Transverse colon (tissue), 4 donors: ENCODE measurements around the gene PPP1R7. TPM values are rescaled to one million over a fixed set of nuclear protein-coding genes. Genes with fewer than 3 reads are reported as not detected.

ENCODE experiments used
- DNase-seq: peaks from one replicate; pipeline ENCODE4 v3.0.0-alpha.2; 2019
- H3K27ac ChIP-seq, 4 donors: fragments of 200-600 bp; sonication (generic); 2 replicates each; pipeline ENCODE4 v1.5.1; 2016 to 2018; ENCODE audit warnings: inconsistent platforms in 4 of 4
- H3K27me3 ChIP-seq: fragments of 200-600 bp; sonication (generic); 2 replicates; pipeline ENCODE4 v1.5.1; 2017; ENCODE audit warnings: inconsistent platforms
- H3K36me3 ChIP-seq, 4 donors: fragments of 200-600 bp; sonication (generic); 2 replicates each; pipeline ENCODE4 v1.5.1; 2017 to 2019; ENCODE audit warnings: inconsistent platforms in 4 of 4
- H3K4me1 ChIP-seq, 4 donors: fragments of 200-600 bp; sonication (generic); 2 replicates each; pipeline ENCODE4 v1.5.1; 2017 to 2020; ENCODE audit warnings: inconsistent platforms in 4 of 4
- H3K4me3 ChIP-seq, 4 donors: fragments of 200-600 bp; sonication (generic); 1 replicate in 1 of 4; 2 replicates in 3 of 4; pipeline versions ENCODE4 v1.5.1 to v1.6.1; 2017 to 2019; ENCODE audit warnings: inconsistent platforms in 4 of 4
- H3K9me3 ChIP-seq, 2 donors: fragments of 200-600 bp; sonication (generic); 2 replicates each; pipeline ENCODE4 v1.5.1; 2017 to 2019; ENCODE audit warnings: inconsistent platforms in 2 of 2
- EP300 ChIP-seq: sonication (generic); formaldehyde crosslinking; IDR thresholded peaks from one replicate; pipeline ENCODE4 v1.6.1; 2017; ENCODE audit warnings: antibody characterized with exemption, low read depth
- POLR2A ChIP-seq: fragments of 450-650 bp; IDR thresholded peaks from one replicate; pipeline ENCODE4 v1.6.1; 2016; ENCODE audit warnings: antibody characterized with exemption, mild to moderate bottlenecking, moderate library complexity
- POLR2AphosphoS5 ChIP-seq, 3 donors: sonication (generic); formaldehyde crosslinking; IDR thresholded peaks; one replicate each; pipeline ENCODE4 v1.6.1; 2016; ENCODE audit warnings: antibody characterized with exemption in 3 of 3
- WGBS, 2 donors: methylation state at CpG; one replicate each; pipeline ENCODE4 v1.1.5; 2018; ENCODE audit warnings: low coverage in 1 of 2; 5-methylcytosine and 5-hydroxymethylcytosine counted together
- in situ Hi-C, 4 donors: fragments of 200-750 bp; cut with MboI; loops; one replicate each; pipeline versions ENCODE4 v1.15.0 to v1.15.1; 2017; ENCODE audit warnings: low sequenced_read_pairs in 3 of 4, low pct_ligation_motif_present in 1 of 4, low pct_unique_long_range_greater_than_20kb in 1 of 4
- intact Hi-C: fragments of 100-400 bp; cut with DNase I; formaldehyde crosslinking; loops from one replicate; pipeline ENCODE4 v1.15.1; 2023; ENCODE audit warnings: low total_unique reads
- total RNA-seq, 4 donors: library from RNA; depleted of rRNA; stranded (reverse); fragments of >200 nt; gene quantifications; one replicate each; pipeline ENCODE4 v1.1.0, GENCODE V29; 2016
- TF ChIP-seq, protein P1 (sequence below), 5 experiments: fragments of 200-600 bp in 3 of 5; fragments of 450-650 bp in 2 of 5; sonication (generic) in 3 of 5; IDR thresholded peaks; 1 replicate in 2 of 5; 2 replicates in 3 of 5; pipeline ENCODE4 v1.5.1; 2016 to 2017; ENCODE audit warnings: antibody characterized with exemption in 5 of 5, inconsistent platforms in 3 of 5, mild to moderate bottlenecking in 2 of 5, moderate library complexity in 1 of 5

The PPP1R7 gene
- total RNA-seq, 4 donors from 2014 or later, result 10.8 to 84.2 (median 46.5) TPM

DNA sequence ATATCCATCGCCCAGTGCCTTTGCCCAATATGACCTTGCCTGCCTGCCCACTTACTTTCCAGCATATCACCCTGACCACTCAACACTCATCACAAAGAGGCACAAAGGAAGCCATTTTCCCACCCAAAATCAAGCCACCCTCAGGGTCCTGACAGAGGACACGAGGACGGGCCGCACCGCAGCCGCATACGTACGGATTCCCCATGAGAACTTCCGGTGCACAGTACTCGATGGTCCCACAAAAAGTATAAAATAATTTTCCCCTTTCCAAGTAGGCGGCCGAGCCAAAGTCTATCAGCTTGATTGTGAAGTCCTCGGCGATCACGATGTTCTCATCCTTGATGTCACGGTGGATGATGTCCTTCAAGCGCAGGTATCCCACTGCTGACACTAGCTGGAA lies 38.2 kb upstream of the PPP1R7 start:
- TF ChIP-seq EP300 (no peak), POLR2AphosphoS5 (IDR thresholded peaks at IDR 0.05) (no peak)
- no peaks in the 10 kb centered on the region for H3K36me3 ChIP-seq
- H3K4me3 ChIP-seq, result no peak overlapping the region
- H3K4me1 ChIP-seq, result no peaks in the 10 kb centered on the region
- in situ Hi-C loops (no loop called here), intact Hi-C loops (no loop called here)
- no peak for DNase-seq
- no peak overlapping the region for H3K27ac ChIP-seq
- H3K9me3 ChIP-seq, result no peaks in the 10 kb centered on the region
- 92% methylated on average over 13 to 17 of the region's 17 CpGs for WGBS, 2 donors
- no peaks in the 10 kb centered on the region for H3K27me3 ChIP-seq

GRCh38 chr2:241112592-241112991 lies 37.7 kb upstream of the PPP1R7 start:
- in situ Hi-C loops, result no loop called here
- Histone ChIP-seq H3K9me3 (no peaks in the 10 kb centered on the region), H3K27me3 (no peaks in the 10 kb centered on the region)

GRCh38 chr2:241114836-241115235 lies 35.4 kb upstream of the PPP1R7 start:
- no peak overlapping the region for H3K4me3 ChIP-seq
- no peak for DNase-seq
- H3K4me1 ChIP-seq, result no peaks in the 10 kb centered on the region
- intact Hi-C loops (no loop called here), in situ Hi-C loops (no loop called here)
- H3K36me3 ChIP-seq, result no peaks in the 10 kb centered on the region
- 92 to 100% methylated on average over 2 to 11 of the region's 11 CpGs for WGBS, 2 donors
- TF ChIP-seq, protein P1, sequence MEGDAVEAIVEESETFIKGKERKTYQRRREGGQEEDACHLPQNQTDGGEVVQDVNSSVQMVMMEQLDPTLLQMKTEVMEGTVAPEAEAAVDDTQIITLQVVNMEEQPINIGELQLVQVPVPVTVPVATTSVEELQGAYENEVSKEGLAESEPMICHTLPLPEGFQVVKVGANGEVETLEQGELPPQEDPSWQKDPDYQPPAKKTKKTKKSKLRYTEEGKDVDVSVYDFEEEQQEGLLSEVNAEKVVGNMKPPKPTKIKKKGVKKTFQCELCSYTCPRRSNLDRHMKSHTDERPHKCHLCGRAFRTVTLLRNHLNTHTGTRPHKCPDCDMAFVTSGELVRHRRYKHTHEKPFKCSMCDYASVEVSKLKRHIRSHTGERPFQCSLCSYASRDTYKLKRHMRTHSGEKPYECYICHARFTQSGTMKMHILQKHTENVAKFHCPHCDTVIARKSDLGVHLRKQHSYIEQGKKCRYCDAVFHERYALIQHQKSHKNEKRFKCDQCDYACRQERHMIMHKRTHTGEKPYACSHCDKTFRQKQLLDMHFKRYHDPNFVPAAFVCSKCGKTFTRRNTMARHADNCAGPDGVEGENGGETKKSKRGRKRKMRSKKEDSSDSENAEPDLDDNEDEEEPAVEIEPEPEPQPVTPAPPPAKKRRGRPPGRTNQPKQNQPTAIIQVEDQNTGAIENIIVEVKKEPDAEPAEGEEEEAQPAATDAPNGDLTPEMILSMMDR (IDR thresholded peaks at IDR 0.05), result no peak
- TF ChIP-seq POLR2A (no peak), EP300 (no peak)
- no peaks in the 10 kb centered on the region for H3K9me3 ChIP-seq
- no peaks in the 10 kb centered on the region for H3K27me3 ChIP-seq
- H3K27ac ChIP-seq, result no peak overlapping the region

More at GRCh38 chr2:241112592-241112991, 37.7 kb upstream of the PPP1R7 start:
- Histone ChIP-seq H3K36me3 (no peaks in the 10 kb centered on the region), H3K4me3 (no peak overlapping the region), H3K27ac (no peak overlapping the region), H3K4me1 (no peaks in the 10 kb centered on the region)
- DNase-seq, result no peak
- intact Hi-C loops, result no loop called here
- whole genome bisulfite sequencing, 2 donors, result 53 to 70% methylated on average over 3 to 8 of the region's 8 CpGs
- no peak for TF ChIP-seq POLR2AphosphoS5 (IDR thresholded peaks at IDR 0.05)
- TF ChIP-seq, protein P1 (IDR thresholded peaks at IDR 0.05), result no peak
- no peak for TF ChIP-seq POLR2A
- TF ChIP-seq EP300, result no peak

- H3K9me3 ChIP-seq, result no peaks in the 10 kb centered on the region
- no peaks in the 10 kb centered on the region for H3K36me3 ChIP-seq
- TF ChIP-seq, protein P1 (IDR thresholded peaks at IDR 0.05), result no peak
- TF ChIP-seq POLR2A, result no peak
- no peak for TF ChIP-seq EP300
- no peak for TF ChIP-seq POLR2AphosphoS5 (IDR thresholded peaks at IDR 0.05)
- no peak overlapping the region for H3K27ac ChIP-seq
- WGBS, 2 donors, result 66 to 88% methylated on average over 6 to 8 of the region's 8 CpGs
- no peaks in the 10 kb centered on the region for H3K27me3 ChIP-seq
- no peak for DNase-seq
- H3K4me1 ChIP-seq, result no peaks in the 10 kb centered on the region
- in situ Hi-C loops, result no loop called here
- intact Hi-C loops, result no loop called here
- no peak overlapping the region for H3K4me3 ChIP-seq
These were observed 34.9 kb upstream of the PPP1R7 start for GRCh38 chr2:241115361-241115760.
